Epithelial cell of proximal tubule (primary cell): ENCODE measurements around the gene C8A. TPM values are rescaled to one million over a fixed set of nuclear protein-coding genes. Genes with fewer than 3 reads are reported as not detected.

Experiments used
- DNase-seq: peaks from one replicate; pipeline ENCODE4 v3.0.0-alpha.2; 2011; ENCODE audit warnings: low read depth
- H3K4me3 ChIP-seq: 2 replicates; pipeline ENCODE4 v1.5.1; 2011; ENCODE audit warnings: low read depth, mild to moderate bottlenecking, low read length
- total RNA-seq: library from RNA; depleted of rRNA; stranded (reverse); fragments of >200 nt; gene quantifications from 2 replicates; pipeline ENCODE4 v1.2.3, GENCODE V29; 2015
- TF ChIP-seq, protein P1 (sequence below): conservative IDR thresholded peaks from 2 replicates; pipeline ENCODE4 v1.5.1; 2012; ENCODE audit warnings: low read depth, mild to moderate bottlenecking, low read length

Gene C8A
- total RNA-seq, 1 donor from 2014 or later = not detected

DNA sequence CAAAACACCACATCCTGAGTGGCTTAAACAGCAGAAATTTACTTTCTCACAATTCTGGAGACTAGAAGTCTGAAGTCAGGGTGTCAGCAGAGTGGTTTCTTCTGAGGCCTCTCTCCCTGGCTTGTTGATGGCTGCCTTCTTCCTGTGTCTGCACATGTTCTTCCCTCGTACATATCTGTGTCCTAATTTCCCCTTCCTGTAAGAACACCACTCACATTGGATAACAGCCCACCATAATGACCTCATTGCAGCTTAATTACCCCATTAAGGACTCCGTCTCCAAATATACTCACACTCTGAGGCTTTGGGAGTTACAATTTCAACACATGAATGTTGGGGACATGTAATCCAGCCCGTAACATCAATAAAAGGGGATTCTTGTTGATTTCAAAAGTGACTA is 23.4 kb downstream of the C8A start:
- TF ChIP-seq, protein P1, sequence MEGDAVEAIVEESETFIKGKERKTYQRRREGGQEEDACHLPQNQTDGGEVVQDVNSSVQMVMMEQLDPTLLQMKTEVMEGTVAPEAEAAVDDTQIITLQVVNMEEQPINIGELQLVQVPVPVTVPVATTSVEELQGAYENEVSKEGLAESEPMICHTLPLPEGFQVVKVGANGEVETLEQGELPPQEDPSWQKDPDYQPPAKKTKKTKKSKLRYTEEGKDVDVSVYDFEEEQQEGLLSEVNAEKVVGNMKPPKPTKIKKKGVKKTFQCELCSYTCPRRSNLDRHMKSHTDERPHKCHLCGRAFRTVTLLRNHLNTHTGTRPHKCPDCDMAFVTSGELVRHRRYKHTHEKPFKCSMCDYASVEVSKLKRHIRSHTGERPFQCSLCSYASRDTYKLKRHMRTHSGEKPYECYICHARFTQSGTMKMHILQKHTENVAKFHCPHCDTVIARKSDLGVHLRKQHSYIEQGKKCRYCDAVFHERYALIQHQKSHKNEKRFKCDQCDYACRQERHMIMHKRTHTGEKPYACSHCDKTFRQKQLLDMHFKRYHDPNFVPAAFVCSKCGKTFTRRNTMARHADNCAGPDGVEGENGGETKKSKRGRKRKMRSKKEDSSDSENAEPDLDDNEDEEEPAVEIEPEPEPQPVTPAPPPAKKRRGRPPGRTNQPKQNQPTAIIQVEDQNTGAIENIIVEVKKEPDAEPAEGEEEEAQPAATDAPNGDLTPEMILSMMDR = no peak
- DNase-seq = no peak
- H3K4me3 ChIP-seq = no peak overlapping the region

DNA sequence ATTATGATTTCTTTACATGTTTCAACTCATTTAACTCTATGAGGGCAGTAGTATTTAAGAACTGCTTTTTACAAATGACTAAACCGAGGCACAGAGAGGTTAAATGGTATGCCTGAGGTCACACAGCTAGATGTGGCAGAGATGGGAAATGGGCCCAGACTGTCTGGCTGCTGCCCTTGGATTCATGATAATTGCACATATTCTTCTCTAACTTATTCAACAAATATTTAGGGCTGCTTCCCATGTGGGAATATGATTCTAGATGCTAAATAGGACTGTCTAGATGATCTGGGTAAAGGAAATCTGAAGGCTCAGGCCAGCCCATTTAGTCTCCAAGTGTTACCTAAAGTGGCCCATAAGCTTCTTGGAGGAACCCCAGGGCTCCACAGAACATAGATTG is 26.2 kb downstream of the C8A start:
- DNase-seq = no peak
- TF ChIP-seq, protein P1 = no peak

DNA sequence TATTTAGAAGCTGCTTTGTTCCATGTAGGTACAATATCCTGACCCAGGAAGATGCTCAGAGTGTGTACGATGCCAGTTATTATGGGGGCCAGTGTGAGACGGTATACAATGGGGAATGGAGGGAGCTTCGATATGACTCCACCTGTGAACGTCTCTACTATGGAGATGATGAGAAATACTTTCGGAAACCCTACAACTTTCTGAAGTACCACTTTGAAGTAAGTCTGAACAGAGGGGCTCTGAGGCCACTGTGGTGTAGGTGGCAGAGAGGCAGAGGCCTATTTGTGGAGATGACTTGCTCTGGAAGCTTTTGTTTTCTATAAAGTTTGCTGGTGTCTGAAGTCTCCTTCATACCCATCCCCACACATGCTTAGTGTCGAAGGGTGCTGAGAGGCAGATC is 26.8 kb downstream of the C8A start:
- TF ChIP-seq, protein P1 = no peak
- DNase-seq = no peak
- no peak overlapping the region for H3K4me3 ChIP-seq

More for the DNA sequence above, 26.2 kb downstream of the C8A start:
- no peak overlapping the region for H3K4me3 ChIP-seq

DNA sequence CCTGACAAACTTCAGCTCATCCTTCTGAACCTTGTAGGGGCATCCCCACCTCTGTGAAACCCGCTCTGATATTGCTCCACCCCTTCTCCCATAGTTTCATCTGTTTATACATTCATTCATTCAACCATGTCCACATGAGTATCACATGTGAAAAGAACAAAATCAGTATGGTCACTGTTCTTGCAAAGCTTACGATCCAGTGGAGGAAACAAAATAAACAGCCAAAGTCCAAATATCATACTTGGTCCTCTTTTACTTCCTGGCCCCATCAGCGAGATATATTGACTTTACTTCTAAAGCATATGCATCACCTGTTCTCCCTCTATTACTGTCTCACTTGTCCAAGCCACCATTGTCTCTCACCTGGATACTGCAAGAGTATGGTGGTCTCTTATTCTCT is 35.6 kb downstream of the C8A start:
- no peak for DNase-seq
- H3K4me3 ChIP-seq = no peak overlapping the region
- TF ChIP-seq, protein P1 = no peak

DNA sequence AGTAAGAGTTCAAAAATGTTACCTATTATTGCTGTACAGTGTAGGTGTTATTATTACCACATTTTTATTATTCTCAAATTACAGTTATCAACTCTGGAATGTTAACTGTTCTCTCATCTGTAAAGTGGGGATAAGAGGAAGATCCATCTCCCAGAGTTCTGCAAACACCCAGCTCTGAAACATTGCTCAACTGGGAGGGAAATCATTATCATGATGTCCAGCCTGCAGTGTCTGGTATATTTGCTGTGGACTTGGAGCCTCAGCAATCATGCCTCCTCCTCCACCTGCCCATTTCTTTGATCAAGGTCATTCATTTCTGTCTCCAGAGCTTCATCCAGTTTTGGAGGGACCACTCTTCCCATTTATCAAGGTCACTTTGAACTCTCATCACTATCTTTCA is 39.4 kb downstream of the C8A start:
- no peak overlapping the region for H3K4me3 ChIP-seq
- TF ChIP-seq, protein P1 = no peak
- no peak for DNase-seq

DNA sequence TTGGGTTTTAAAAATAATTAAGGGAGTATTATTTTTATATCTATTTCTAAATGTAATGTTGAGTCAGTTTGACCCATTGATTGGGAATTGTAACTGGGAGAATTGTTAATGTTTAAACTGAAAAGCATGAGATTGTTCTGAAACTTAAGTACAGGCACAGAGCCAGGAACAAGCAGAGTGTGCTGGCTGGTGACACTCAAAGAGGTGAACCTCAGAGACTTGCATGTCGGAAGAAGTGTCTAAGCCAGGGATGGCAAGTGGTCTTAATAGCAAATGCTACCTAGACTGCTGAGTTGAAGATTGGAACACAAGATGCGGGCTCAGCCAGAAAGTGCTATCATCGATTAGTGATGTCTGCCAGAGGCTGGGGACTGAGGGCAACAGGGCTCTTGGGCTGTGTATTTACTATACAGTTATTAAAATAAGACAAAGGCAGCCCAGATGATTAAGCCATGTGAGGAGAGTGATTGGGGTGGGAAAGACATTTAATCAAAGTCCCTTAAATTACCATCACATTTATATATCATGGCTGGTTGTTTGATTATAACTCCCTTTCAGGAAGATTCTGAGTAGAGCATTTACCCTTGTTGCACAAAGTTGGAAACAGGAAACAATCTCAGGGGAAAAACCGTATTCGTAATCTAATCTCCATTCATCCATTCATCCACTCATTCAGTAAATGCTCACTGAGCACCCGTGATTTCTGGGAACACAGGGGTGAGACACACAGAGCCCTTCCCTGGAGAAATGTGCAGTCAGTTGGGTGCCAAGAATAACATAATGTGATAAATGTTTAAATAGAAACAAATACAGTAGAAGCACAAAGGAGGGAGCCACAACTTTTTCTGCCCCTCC is 42.8 kb downstream of the C8A start:
- no peak overlapping the region for H3K4me3 ChIP-seq
- no peak for DNase-seq
- TF ChIP-seq, protein P1 = no peak

DNA sequence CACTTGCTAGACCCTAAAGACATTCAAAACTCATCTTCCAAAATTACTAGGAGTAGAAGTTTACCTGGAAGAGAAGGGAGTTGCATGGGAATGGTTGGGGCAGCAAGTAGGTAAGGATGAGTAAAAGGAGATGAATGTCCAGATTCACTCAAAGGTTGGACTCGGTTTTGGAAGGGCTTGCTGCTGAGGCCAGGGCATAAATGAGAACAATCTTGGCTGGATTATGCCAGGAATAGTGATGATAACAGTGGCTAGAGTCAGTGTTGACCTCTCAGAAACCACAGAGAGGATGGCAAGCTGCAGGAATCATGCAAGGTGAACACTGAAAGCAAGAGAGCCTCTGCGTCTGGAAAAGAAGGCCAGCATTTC is 43.4 kb downstream of the C8A start:
- H3K4me3 ChIP-seq = no peak overlapping the region
- no peak for DNase-seq
- TF ChIP-seq, protein P1 = no peak
